Activated gamma-delta T cell treated with Interleukin-2 at 50 U/mL for 16 hours (primary cell): ENCODE measurements around the gene RPS6KB2.
A peak's percentile ranks its signal among the peaks of the same experiment; 100 is the strongest.
"Not testable (repeated sequence)": the region's sequence is repeated elsewhere in the genome, so short reads cannot be mapped to it uniquely, and the experiment has no call there.

Source experiments
- DNase-seq: peaks from one replicate; pipeline ENCODE4 v3.0.0-alpha.2; 2020

RPS6KB2 gene

GRCh38 chr11:67448220-67448609, 19.9 kb downstream of the RPS6KB2 start:
- DNase-seq: no peak

GRCh38 chr11:67449116-67449844, 21.0 kb downstream of the RPS6KB2 start:
- DNase-seq: no peak

DNA sequence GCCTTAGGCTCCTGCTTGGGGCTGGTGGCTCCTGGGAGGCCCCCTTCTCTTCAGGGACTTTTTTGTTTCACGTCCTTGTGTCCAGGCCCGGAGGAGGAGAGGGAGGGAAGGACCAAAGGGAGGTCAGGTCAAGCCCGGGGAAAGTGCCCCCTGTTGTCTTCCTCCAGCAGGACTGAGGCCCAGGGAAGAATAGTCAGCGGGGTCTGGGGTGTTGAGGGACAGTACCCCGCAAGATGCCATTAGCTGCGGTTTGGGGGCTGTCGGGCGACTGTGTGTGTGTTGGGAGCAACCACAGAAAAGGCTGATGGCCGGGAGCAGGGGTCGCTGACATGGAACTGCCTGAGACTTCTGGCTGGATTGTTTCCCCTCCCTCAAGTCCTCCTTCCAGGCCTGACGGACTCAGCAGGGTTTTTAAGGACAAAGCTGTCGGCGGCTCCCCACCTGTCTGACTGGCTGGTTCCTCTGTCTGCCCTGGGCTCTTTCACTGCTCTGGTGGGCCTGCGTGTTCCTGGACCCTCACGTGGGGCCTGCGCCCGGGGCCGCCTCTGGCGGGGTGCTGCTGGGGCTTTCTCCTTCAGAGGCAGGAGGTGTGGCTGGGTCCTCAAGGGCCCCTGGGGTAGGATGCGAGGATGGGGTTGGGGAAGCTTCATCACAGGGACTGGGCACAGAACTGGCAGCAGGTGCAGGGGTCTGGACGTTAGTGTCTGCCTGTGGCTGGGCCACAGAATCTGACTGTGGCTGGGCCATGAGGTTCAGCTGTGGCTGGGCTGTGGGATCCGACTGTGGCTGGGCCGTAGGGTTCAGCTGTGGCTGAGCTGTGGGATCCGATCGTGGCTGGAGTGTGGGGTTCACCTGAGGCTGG, 22.7 kb downstream of the RPS6KB2 start:
- no peak for DNase-seq

GRCh38 chr11:67451658-67451976, 23.3 kb downstream of the RPS6KB2 start:
- DNase-seq: no peak

DNA sequence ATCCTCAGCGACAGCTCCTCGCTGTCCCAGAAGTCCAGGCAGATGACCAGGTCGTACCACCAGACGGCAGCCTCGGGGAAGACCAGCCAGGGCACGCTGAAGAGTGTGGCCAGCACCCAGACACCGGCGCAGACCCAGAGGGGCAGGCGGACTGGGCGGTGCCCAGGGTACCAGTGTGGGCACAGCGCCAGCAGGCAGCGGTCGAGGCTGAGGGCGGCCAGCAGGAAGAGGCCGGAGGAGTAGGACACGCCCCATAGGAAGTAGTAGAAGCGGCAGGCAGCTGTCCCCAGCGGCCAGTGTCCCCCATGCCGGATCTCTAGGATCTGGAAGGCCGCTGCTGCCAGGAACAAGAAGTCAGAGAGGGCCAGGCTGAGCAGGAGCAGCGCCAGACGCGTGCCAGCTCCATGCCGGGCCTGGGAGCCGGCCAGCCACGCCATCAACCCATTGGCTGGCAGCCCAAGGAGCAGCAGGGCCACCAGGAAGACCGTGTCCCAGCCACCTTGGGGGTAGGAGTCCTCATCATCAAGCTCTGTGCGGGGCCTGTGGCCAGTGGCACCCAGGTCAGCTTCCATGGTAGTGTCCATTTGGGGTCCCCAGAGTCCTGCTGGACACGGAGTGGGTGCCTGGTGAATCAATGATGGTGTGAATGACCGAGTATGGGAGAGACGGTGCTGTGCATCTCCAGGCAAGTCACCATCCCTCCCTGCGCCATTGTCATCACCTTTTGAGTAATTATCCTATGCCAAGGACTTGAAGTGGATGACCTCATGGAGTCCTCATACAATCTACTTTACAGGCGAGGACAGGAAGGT, 24.1 kb downstream of the RPS6KB2 start, which contains the start of gene GPR152:
GPR152 (minus strand) TSS at position 589 of the 812 bp plus-strand sequence; CDS start at position 584, 5 bp downstream.
- DNase-seq: no peak

GRCh38 chr11:67453816-67454732, 25.8 kb downstream of the RPS6KB2 start:
- no peak for DNase-seq

GRCh38 chr11:67455054-67455453, 26.8 kb downstream of the RPS6KB2 start, which contains the start of gene CABP4:
Gene CABP4 (plus strand): TSS chr11:67455354. CDS start chr11:67455424, 70 bp downstream.
- no peak for DNase-seq

DNA sequence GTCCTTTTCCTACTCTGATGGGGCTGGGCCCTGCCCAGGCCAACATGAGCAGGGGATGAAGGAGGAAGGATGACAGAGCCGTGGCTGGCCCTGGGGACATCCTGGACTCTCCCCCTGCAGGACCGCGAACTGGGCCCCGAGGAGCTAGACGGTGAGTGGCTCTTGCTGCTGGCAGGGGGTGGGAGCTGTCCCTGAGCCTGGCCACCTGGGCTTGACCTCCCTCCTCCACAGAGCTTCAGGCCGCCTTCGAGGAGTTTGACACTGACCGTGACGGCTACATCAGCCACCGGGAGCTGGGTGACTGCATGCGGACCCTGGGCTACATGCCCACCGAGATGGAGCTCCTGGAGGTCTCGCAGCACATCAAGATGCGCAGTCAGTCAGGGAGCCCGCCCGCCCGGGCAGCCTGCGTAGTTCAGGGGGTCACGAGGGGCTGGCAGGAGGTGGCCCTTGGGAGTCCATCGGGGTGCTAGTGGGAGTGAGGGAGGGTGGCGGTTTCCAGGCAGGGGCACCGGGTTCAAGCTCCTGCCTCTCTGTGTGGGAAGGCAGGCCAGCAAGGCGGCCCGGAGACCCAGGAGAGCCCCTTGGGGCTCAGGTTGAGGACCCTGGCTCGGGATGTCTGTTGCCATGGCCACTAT, 27.9 kb downstream of the RPS6KB2 start:
- DNase-seq: no peak

DNA sequence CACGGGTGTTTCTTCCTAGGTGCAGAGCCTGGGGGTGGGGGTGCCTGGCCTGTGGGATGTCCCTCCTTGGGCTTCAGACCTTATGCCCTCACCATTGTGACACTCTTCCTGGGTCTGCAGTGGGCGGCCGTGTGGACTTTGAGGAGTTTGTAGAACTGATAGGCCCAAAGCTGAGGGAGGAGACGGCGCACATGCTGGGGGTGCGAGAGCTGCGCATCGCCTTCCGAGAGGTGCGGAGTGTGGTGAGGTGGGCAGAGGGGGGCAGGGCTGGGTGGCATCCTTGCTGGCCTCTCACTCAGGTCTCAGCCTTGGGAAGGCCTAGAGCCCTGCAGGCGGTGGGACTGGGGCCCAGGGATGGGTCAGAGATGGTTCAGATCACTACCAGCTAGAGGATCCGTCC, 29.2 kb downstream of the RPS6KB2 start:
- no peak for DNase-seq

DNA sequence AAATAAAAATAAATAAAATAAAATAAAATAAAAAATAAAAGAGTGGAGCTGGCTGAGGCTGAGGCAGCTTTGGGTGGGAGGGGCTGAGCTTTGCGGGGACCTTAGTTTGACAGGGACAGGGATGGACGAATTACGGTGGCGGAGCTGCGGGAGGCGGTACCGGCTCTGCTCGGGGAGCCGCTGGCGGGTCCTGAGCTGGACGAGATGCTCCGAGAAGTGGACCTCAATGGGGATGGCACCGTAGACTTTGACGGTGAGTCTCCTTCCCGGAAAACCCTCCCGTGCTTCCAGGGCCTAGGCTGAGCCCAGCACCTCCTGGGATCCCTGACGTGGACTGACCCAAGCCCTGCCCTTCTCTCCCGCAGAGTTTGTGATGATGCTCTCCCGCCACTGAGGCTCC, 30.0 kb downstream of the RPS6KB2 start:
- DNase-seq: no peak

GRCh38 chr11:67463186-67463585, 34.9 kb downstream of the RPS6KB2 start:
- no peak for DNase-seq

- DNase-seq: no peak
These were observed 35.6 kb downstream of the RPS6KB2 start for GRCh38 chr11:67463680-67464410.

- DNase-seq: peak; percentile 95
These were observed 36.3 kb downstream of the RPS6KB2 start for GRCh38 chr11:67464411-67465188.

DNA sequence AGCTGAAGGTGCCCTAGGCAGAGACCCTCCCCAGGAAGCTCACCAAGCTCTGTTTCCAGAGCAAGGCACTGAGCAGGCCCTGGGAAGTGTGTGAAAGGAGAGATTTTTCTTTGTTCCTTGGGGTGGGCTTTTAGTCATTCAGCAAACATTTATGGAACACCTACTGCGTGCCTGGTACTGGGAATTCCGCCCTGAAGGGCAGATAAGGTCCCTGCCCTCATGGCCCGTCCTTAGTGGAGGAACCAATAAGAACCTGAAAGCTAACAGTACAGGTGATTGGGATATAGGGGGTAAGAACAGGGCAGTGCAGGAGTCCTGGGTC, 36.9 kb downstream of the RPS6KB2 start:
- DNase-seq: no peak

DNA sequence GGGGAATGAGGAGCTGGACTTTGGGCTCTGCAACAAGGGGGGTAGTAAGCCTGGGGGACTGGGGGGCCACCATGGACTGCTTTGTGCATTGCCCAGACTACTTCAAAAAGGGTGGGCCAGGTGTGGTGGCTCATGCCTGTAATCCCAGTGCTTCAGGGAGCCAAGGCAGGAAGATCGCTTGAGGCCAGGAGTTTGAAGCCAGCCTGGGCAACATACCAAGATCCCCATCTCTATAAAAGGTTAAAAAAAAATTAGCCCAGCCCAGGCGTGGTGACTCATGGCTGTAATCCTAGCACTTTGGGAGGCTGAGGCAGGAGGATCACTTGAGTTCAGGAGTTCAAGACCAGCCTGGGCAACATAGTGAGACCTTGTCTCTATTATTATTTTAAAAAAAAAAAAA, 37.2 kb downstream of the RPS6KB2 start:
- not testable (repeated sequence) for DNase-seq

GRCh38 chr11:67466367-67466766, 38.1 kb downstream of the RPS6KB2 start:
- no peak for DNase-seq

- DNase-seq: no peak
These were observed 38.9 kb downstream of the RPS6KB2 start for GRCh38 chr11:67466962-67467771.

DNA sequence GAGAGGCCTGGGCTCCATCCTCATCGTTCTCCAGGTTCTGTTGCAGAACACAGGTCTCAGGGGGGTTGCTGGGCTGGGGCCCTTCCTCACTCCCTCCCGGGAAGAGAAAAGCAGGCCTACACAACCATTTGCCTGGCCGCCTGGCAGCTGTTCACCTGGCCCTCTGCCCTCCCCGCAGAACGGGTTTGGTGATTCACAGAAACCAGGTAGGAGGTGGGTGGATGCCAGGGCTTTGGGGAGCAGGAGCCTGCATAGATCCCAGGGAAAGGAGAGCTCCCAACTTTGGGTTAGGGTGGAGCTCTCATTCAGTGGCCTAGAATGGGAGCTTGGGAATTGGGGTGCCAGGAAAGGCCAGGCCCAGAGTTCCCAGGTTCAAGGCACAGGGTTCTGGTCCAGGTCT, 39.8 kb downstream of the RPS6KB2 start:
- DNase-seq: no peak

GRCh38 chr11:67468456-67468758, 40.1 kb downstream of the RPS6KB2 start:
- DNase-seq: no peak
